IPS-11a (cell line): Measurements from ENCODE around the gene OTUB1.
"Not testable (repeated sequence)": the region's sequence is repeated elsewhere in the genome, so short reads cannot be mapped to it uniquely, and the experiment has no call there.

ENCODE experiments used
- H3K4me3 ChIP-seq: one replicate; pipeline ENCODE4 v1.5.1; 2013; ENCODE audit warnings: low read depth, low read length, control low read depth

The OTUB1 gene, protein sequence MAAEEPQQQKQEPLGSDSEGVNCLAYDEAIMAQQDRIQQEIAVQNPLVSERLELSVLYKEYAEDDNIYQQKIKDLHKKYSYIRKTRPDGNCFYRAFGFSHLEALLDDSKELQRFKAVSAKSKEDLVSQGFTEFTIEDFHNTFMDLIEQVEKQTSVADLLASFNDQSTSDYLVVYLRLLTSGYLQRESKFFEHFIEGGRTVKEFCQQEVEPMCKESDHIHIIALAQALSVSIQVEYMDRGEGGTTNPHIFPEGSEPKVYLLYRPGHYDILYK

DNA sequence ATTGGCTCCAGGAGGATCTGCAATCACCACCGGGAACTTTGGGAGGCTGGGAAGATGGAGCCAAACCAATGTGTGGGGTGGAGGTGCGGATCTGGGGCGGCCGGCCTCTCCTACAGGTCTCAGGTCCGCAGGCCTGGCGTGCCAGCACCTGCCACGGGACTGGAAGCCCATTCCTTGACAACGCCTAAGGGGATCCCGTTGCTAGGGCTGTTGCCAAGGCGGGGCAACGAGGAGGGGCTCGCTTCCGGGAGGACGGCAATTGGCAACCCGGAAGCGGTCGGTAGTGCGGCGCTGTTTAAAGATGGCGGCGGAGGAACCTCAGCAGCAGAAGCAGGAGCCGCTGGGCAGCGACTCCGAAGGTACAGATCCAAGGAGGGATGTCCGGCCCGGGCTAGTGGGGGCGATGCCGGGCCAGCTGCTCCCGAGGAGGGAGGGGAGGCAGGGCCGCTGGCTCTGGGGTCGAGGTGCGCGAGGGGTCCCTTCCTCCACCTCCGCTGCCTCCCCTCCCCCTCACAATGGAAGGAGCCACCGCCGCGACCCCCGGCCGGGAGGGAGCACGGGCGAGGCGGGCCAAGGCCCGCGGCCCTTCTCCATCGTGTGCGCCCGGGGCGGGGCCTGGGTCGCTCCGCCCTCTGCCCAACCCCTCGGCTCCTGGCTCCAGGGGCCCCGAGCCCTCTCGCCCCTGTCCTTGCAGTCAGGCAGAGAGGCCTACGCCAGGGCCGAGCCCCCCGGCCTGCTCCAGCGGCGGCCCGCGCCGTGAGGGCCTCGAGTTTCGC is at the start of gene OTUB1:
Gene OTUB1, plus strand, starts transcription at position 283 of the 776 bp plus-strand sequence. Its CDS starts 19 bp downstream, at position 302.
- H3K4me3 ChIP-seq: peak within 1 kb of the TSS; percentile 84

DNA sequence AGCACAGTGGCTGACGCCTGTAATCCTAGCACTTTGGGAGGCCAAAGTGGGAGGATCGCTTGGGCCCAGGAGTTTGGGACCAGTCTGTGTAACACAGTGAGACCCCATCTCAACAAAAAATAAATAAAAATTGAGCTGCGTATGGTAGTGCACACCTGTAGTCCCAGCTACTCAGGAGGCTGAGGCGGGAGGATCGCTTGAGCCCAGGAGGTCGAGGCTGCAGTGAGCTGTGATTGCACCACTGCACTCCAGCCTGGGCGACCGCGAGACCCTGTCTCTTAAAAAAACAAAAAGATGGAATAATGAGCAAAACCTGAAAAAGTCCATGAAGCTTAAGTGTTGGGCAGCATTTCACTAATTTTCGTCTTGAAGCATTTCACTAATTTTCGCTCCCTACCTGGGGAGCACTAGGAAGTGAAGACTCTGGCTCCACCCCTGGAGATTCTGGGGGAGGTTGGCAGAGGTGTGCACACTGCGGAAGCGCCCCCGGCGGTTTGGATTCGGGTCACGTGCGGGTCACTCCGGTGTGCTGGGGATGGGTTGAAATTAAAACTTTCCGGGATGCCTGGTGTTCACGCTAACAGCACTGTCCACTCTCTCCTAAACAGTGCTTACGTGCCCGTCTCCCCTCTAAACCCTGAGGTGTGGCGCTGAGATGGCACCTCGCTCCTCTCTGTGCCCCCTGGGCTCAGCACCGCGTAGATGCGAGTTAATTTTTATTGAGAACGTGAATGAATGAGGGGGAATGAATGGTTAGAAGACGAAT is 48.3 kb upstream of the OTUB1 start:
- peak overlapping the region; percentile 45 for H3K4me3 ChIP-seq

DNA sequence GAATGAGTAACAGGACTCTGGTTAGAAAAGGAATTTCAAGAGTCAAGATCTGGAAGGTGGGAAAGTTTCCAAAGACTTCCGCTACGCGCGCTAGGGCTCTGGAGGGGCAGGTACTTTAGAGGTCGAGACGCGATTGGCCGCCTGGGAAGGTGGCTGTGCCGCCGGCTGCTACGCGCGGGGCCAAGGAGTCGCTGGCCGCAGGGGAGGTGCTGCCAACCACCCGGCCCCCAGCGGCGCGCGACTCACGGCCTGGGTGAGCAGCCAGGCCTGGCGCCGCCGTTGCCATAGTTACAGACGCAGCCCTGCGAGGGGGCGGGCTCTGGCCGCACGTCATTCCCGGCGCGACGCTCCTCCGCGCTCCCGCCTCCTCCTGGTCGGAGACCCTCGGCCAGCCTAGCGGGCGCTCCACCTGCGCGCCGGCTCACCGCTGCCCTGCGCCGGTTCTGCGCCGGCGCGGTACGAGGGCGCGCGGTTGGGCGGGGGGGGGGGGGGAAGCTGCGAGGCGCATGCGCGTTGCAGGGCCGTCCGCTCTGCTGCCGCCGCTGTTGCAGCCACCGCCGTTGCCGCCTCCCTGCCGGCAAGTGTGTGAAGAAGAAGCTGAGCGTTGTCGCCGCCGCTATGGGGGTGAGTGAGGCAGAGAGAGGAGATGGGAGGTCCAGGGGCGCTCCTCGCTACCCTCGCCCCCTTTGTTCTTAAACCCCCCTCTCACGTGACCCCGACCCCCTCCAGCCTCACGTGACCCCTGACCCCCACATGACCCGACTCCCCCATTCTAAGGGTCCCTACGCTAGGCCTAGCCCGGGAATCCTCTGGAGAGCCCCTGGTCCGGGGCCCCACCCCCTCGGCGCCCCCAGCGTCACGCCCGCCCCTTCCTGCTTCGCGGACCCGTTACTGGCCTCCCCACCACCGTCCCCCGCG is 47.5 kb upstream of the OTUB1 start, which contains the start of gene NAA40:
Gene NAA40, plus strand, starts transcription at position 524 of the 918 bp plus-strand sequence. Its CDS starts 95 bp downstream, at position 619.
- peak within 1 kb of the TSS; percentile 76 for H3K4me3 ChIP-seq

DNA sequence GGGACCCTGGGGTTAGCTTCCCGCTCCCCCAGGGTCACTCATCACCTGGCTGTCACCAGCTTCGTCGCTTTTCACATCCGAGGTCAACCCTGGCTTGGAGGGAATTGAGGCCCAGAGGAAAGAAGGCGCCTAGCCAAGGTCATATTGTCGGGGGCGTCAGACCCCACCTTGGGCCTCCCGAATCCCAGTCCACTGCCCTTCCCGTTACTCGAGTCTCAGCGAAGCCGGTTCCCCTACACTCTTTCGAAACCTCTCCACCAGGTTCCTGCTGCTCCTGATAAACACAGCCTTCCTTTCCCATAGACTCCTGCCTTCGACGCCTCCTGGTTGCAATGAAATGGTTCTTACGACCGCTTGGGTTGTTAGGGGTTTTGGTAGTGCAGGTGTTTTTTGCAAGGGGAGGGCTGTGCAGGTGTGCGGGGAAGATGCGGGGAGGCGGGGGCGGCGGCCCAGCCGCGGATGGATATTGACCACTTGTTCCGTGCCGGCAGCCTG is 46.8 kb upstream of the OTUB1 start:
- H3K4me3 ChIP-seq: peak overlapping the region; percentile 76

DNA sequence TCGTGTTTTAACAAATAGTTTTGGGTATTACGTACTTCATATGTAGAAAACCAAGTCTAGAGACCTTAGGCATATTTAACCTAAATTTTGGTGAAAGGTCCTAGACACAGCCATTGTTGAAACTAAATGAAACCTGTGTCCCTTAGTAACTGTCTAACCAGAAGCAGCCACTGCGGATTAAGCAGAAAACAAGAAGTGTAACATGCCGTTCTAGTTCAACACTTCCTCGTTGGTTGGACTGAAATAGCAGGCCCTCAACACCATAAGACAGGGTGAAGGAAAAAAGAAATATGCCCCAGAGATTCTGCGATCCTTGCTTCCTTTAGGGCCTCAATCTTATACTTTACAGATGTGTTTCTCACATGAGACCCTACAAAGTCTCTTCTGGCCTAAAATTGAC is 45.5 kb upstream of the OTUB1 start:
- H3K4me3 ChIP-seq: no peak overlapping the region

DNA sequence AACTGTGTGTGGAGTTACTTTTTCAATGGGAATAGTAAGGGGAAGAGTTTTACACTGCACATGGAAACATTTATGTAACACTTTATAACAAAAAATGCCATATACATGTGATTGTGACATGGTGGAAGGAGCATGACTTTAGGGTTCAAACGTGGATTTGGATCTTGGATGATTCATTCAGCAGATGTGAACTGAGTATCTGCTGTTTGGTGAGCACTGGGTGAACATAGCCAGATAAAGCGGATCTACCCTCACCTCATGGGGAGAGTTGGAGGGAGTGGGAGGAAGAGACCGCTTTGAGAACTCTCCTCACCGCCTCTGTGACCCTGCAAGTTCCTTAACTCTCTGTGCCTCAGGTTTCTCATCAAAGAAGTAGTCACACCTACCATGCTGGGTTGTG is 44.3 kb upstream of the OTUB1 start:
- H3K4me3 ChIP-seq: no peak overlapping the region

DNA sequence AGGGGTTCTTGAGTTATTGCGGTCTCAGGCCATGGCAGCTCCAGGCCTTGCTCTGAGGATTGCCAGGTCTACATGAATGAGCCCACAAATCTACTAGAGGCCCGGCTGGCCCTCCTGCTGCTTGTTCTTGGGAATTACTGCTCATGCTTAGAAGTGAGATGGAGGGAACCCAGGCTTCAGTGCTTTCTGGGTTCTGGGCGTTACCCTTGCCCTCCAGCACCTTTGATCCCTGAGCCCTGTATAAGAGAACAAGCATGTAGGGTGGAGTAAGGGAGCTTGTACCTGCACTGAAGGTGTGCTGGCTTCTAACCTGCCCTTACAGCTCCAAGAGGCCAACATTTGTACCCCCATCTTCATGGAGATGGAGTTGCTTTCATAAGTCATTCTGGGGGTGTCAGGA is 43.4 kb upstream of the OTUB1 start:
- no peak overlapping the region for H3K4me3 ChIP-seq

DNA sequence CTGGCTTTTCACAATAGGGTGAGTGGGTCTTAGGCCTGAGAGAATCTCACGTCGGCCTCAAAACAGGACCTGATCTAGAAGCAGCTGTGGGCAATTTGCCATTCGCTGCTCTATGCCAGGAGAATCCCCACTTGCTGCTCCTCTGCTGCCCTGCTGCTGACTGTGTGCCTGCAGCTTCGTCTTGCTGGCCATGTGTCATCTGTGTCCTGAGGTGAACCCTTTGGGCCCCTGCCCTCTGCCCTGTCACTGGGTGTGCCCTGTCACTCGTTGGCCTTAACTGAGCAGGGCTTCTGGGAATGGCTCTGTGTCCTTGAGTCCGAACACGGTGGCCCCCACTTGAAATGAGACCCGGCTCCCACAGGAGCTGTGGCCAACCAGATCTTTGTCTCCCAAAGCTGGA is 41.3 kb upstream of the OTUB1 start:
- no peak overlapping the region for H3K4me3 ChIP-seq

DNA sequence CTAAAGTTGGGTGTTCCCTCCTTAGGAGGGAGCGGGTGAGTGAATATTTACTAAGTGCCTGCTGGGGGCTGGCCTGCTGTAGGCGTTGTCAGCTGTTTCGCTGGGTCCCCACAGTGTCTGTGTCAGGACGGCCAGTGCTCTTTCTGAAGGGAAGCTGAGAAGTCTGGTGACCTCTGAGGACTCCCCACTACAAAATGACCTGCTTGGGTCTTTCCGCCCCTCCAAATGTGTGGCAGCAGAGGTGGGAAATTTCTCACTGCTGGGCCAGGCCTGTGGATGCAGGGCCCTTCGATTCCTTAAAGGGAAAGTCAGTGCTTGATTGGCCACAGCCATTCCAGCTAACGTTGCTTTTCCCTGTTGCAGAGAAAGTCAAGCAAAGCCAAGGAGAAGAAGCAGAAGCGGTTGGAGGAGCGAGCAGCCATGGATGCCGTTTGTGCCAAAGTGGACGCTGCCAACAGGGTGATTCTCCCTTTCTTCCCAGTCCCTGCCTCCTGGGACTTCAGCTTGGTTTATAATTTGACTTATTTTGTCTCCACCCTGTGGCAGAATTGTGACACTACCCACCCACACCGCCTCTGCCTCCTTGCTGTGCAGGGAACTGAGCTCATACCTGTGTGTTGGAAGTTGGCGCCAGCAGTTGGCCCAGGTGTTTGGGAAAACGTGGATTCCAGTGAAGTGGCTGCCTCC is 40.6 kb upstream of the OTUB1 start:
- H3K4me3 ChIP-seq: no peak overlapping the region

DNA sequence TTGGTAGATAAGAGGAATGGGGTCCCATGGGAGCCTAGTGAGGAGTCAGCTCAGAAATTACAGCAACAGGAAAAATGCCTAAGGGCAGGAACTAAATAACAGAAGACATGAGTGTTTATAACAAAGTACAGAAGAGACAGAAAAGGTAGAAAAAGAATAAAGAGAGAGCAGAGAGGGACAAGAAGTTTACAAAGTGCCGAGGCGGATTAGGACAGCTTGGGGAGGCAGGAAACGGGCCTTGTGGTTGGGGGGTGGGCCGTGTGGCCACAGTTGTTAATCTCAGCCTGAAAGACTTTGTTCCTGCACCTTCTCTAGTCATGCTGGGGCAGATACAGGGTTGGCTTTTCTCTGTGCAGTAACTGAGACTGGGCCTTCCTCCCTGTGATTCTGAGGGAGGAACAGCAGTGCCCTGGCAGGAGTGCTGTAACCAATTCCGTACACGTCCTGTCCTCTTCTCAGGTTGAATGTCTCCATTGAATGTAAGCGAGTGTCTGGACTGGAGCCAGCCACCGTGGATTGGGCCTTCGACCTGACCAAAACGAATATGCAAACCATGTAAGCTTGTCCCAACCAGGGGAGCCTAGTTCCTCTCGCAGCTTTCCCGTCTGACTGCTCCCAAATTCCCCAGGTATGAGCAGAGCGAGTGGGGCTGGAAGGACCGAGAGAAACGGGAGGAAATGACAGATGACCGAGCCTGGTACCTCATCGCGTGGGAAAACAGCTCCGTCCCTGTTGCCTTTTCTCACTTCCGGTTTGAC is 34.3 kb upstream of the OTUB1 start:
- no peak overlapping the region for H3K4me3 ChIP-seq

DNA sequence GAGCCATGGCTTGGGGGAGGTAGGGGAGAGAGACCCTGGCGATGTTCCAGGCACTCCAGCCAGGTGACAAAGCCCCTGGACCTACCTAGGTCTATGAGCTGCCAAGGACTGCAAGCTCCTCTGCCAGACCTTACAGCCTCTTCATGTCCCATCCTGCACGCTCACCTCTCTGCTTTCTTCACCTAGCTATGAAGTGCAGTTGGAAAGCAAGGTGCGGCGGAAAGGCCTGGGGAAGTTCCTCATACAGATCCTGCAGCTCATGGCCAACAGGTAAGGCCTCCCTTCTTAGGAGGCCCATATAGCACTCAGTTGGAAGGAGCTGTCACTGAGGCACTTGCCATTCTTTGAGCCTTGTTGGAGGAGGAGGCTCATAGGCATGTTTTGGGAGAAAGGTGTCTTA is 33.7 kb upstream of the OTUB1 start:
- H3K4me3 ChIP-seq: no peak overlapping the region

DNA sequence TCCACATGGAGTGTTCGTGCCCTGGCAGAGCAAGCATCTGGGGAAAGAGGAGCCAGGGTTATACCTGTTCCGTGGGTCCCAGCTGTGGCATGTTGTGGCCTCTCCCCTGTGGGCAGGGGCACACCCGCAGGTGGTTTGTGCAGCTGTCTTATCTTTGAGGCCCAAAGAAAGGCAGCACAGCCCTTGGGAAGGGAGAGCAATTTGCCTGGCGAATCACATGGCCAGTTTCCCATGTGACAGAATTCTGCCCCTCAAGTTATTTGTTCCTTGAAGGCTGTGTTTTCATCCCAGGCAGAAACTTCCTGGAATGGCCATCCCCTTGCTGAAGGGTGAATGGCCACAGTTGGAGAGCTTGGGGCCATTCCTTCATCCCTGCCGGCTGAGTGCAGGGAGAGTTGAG is 28.2 kb upstream of the OTUB1 start:
- no peak overlapping the region for H3K4me3 ChIP-seq

DNA sequence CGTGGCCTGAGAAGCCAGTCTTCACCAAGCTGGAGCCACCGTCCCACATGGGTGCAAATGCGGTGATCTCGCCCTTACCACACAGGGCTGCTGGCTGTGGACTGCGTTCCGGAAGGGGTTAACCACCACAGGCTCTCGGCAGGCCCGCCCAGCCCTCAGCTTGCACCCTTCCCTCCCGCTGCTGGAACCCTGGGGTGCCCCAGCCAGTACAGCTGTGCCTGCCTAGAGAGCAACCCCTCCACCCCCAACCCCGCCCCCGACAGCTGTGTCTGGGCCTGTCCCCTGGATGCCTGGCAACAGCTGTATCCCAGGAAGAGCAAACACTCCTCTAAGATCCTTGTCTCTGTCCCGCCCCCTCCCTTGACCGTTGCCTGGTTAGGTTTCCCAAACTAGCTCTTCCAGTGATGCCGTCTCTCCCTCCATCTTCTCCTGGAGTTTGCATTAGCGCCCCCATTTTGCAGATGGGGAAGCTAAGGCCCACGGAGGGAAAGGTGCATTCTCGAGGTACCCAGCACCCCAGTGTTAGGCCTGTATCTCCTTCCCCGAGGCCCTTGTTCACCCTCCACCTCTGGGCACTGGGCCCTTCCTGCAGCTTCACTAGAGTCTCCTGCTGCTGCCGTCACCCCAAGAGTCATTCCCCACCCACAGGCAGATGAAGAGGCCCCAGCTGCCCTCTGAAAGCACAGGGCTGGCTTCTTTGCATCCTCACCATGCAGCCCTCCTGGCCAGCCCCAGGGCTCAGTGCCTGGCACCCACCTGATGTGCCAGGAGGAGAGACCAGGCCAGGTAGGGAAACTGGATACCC is 24.4 kb upstream of the OTUB1 start:
- no peak overlapping the region for H3K4me3 ChIP-seq

DNA sequence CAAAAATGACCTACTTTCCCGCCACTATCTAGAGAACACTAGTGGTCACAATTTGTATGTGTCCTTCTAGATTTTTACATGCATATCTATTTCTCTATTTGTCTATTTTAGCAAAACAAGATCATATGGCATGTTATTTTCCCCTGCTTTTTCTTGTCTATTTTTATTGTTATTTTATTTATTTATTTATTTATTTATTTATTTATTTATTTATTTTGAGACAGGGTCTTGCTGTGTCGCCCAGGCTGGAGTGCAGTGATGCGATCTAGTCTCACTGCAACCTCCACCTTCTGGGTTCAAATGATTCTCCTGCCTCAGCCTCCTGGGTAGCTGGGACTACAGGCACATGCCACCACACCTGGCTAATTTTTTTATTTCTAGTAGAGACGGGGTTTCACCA is 22.3 kb upstream of the OTUB1 start:
- not testable (repeated sequence) for H3K4me3 ChIP-seq

DNA sequence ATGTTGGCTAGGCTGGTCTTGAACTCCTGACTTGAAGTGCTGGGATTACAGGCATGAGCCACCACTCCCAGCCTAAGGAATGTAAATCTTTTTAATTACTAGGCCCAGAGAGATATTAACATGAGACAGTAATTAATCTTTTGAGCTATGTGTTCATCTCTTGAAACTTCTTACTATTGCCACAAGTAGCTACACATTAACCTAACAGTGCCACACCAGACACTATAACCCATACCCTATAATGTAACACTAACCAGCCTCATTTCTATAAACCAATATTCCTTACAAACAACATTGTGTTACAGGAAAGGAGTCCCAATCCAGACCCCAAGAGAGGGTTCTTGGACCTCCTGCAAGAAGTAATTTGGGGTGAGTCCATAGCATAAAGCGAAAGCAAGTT is 19.8 kb upstream of the OTUB1 start:
- H3K4me3 ChIP-seq: no peak overlapping the region

DNA sequence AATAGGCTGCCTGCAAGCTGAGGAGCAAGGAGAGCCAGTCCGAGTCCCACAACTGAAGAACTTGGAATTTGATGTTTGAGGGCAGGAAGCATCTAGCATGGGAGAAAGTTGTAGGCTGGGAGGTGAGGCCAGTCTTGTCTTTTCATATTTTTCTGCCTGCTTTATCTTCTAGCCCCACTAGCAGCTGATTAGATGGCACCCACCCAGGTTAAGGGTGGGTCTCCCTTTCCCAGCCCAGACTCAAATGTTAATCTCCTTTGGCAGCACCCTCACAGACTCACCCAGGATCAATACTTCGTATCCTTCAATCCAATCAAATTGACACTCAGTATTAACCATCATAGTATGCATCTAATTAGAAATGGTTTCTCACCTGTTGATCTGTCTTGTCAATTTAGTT is 16.8 kb upstream of the OTUB1 start:
- H3K4me3 ChIP-seq: no peak overlapping the region

DNA sequence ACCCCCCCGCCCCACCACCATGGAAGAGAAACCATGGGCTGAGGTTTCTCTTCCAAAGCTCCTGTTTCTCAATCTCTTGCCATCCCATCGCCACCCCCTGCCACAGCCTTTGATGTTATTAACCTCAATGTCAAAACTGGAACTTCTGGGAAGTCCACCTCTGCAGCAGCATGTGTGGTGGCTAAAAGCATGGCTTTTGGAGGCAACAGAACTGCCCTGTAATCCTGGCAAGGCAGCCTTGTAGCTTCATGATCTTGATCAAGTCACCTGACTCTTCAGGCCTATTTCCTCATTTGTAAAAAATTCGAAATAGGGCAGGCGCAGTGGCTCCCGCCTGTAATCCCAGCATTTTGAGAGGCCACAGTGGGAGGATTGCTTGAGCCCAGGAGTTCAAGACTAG is 15.3 kb upstream of the OTUB1 start:
- H3K4me3 ChIP-seq: no peak overlapping the region

DNA sequence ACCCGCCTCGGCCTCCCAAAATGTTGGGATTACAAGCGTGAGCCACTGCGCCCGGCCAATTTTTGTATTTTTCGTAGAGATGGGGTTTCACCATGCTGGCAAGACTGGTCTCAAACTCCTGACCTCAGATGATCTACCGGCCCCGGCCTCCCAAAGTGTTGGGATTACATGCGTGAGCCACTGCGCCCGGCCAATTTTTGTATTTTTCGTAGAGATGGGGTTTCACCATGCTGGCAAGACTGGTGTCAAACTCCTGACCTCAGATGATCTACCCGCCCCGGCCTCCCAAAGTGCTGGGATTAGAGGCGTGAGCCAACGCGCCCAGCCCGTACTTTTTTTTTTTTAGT is 12.4 kb upstream of the OTUB1 start:
- H3K4me3 ChIP-seq: not testable (repeated sequence)
